AG08395 (cell line): ENCODE measurements around the gene ZNF414.

Source experiments
- DNase-seq: peaks from one replicate; pipeline ENCODE4 v3.0.0; 2012; ENCODE audit warnings: mixed read lengths, low spot score

The ZNF414 gene

DNA sequence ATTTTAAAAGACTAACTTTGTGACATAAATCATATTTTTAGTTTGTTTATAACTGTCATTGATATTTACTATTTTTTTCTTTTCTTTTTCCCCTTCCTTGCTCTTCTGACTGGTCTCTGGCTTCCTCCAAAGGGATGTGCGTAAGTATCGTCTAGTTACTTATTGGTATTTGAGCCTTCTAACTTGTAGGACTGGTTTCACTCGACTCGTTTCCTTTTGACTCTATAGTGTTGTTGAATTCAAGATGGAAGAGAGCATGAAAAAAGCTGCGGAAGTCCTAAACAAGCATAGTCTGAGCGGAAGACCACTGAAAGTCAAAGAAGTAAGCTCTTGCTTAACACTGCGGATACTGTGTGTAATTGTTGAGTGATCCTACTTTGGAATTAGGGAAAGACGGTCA is 50.6 kb downstream of the ZNF414 start:
- DNase-seq, result no peak

DNA sequence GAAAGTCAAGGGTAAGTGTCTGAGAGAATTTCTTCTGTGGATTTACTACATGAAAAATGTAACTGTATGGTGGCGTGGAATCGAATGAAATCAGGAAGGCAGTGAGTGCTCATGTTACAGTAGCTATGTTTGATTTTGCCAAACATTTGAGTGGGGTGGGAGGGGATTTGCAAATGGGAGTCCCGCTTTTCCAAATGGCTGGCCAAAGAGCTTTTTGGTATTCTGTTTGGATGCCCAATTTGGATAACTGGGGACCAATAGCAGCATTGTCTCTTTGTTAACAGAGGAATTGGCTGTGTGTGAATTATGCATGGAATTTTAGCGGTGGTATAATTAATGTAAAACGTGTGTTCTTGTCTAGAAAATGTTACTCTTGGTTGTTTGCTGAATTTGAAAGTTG is 51.4 kb downstream of the ZNF414 start:
- no peak for DNase-seq

GRCh38 chr19:8461891-8462290 is 52.1 kb downstream of the ZNF414 start:
- DNase-seq, result no peak

DNA sequence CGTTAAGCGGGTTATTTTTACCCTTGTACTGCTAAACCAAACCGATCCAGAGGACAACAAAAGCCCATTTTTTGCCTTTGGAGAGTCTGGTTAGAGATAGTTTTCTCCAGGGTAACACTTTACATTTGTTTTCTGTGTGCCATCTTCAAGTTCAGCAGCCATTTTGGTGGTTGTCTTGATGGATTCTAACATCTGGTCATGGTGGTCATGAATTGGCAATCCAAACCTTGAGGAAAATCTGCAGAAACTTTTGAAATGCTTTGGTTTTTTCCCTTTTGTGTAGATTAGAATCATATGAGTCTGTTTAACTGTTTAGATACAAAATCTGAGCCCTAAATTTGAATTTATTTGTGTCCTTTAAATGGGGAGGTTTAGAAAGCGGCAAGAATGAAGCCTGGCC is 52.6 kb downstream of the ZNF414 start:
- DNase-seq, result no peak

DNA sequence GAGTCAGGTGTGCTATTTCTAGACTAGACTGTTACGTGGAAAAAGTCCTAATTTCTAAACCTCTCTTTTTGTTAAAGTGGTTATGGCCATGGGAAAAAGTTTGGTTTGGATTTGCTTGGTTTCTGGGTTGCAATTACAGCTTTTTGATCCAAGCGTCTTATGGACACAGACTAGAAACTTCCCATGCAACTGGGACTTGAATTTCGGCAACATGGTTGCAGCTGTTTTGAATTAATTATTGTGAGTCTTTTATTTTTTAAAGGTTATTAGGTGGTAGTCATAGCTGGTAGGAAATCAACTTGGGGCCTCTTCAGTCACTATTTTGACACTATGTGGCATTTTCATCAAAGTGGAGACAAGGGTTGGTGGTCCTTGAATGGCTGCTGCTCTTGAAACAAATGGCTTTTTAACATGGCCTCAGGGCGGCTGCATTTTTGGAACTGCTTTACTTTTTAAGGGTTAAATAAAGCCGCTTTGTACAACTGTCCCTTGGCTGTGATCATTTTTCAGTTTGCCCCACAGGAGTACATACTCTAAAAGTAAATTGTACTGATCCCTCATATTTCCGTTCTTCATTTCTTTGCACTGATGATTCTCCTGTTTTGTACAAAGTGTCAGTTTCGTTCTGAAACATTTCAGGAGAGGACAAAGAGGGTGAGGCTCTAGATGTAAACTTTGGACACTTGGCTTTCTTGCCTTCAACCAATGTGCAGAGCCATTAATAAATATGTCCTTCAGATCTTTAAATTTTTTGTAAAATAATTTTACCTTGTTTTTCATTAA is 53.3 kb downstream of the ZNF414 start:
- DNase-seq, result no peak
